Brain microvascular endothelial cell (primary cell): Measurements from ENCODE around the gene SLC16A6.
"Not testable (repeated sequence)": the region's sequence is repeated elsewhere in the genome, so short reads cannot be mapped to it uniquely, and the experiment has no call there.

Experiments
- DNase-seq: peaks from one replicate; pipeline ENCODE4 v3.0.0-alpha.2; 2020
- H3K27ac ChIP-seq: fragments of 250-450 bp; sonication (Bioruptor Pico); 2 replicates; pipeline ENCODE4 v1.5.1; 2020; ENCODE audit warnings: mild to moderate bottlenecking, moderate library complexity
- H3K27me3 ChIP-seq: fragments of 250-450 bp; sonication (Bioruptor Pico); replicated peaks from 2 replicates; pipeline ENCODE4 v1.5.1; 2020; ENCODE audit warnings: mild to moderate bottlenecking
- H3K36me3 ChIP-seq: fragments of 250-450 bp; sonication (Bioruptor Pico); replicated peaks from 2 replicates; pipeline ENCODE4 v1.5.1; 2020; ENCODE audit warnings: mild to moderate bottlenecking
- H3K4me3 ChIP-seq: 2 replicates; pipeline ENCODE4 v1.5.1; 2011; ENCODE audit warnings: low read depth, mild to moderate bottlenecking, control low read depth, low read length, moderate library complexity
- in situ Hi-C: cut with HindIII; loops from 2 replicates; pipeline ENCODE4 v1.10.0; 2017; ENCODE audit warnings: low sequenced_read_pairs, low pct_ligation_motif_present
- TF ChIP-seq, protein P1 (sequence below): IDR thresholded peaks from 2 replicates; pipeline ENCODE4 v1.5.1; 2011; ENCODE audit warnings: low read depth, mild to moderate bottlenecking, moderate library complexity, low read length, control low read depth, inconsistent platforms; ENCODE audit errors: missing control alignments

The SLC16A6 gene

DNA sequence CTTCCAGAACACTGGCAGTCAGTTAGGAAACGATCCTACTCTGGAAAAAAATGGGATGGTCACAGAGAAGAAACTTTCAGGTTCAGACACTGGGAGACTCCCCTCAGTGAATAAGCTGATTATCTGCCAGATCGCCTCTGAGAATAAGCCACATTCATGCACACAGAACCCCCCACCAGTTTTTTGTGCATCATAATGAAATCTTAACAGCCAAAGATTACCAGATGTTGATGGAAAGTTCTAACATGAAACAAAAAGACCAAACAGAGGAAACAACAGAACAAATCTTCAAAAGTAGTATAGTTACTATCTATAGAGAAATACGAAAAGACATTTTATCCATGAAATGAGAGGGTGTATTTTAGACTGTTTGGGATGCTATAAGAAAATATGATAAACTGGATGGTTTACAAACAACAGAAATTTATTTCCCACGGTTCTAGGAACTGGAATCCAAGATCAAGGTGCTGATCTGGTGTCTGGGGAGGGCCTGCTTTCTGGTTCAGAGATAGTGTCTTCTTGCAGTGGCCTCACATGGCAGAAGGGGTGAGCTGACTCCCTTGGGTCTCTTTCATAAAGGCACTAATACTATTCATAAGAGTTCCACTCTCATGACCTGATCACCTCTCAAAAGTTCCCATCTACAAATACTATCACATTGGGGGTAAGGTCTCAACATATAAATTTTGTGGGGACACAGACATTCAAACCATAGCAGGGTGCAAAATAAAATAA is 51.1 kb downstream of the SLC16A6 start:
- in situ Hi-C loops, result no loop called here
- Histone ChIP-seq H3K36me3 (no peaks in the 10 kb centered on the region), H3K27ac (no peak overlapping the region), H3K4me3 (no peak overlapping the region), H3K27me3 (no peaks in the 10 kb centered on the region)
- TF ChIP-seq, protein P1, sequence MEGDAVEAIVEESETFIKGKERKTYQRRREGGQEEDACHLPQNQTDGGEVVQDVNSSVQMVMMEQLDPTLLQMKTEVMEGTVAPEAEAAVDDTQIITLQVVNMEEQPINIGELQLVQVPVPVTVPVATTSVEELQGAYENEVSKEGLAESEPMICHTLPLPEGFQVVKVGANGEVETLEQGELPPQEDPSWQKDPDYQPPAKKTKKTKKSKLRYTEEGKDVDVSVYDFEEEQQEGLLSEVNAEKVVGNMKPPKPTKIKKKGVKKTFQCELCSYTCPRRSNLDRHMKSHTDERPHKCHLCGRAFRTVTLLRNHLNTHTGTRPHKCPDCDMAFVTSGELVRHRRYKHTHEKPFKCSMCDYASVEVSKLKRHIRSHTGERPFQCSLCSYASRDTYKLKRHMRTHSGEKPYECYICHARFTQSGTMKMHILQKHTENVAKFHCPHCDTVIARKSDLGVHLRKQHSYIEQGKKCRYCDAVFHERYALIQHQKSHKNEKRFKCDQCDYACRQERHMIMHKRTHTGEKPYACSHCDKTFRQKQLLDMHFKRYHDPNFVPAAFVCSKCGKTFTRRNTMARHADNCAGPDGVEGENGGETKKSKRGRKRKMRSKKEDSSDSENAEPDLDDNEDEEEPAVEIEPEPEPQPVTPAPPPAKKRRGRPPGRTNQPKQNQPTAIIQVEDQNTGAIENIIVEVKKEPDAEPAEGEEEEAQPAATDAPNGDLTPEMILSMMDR, result no peak
- no peak for DNase-seq

DNA sequence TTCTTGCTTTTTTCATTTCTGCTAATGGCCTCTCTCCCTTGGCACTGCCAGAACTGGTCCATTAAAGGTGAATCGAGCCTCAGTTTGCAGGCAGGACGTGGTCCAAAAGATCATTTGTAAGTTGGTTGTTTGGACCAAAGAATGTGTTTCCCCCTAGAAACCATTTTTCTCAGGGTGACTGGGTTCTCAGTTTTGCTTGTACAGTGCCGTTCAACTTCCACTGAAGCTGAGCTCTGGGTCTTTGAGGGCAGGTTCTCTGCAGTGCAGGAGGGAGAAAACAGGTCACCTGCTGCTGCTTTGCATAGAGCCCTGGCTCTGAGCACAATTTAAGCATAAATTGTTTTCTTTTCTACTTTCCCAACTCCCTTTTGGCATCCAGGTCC is 52.1 kb downstream of the SLC16A6 start:
- no peak overlapping the region for H3K4me3 ChIP-seq
- H3K27me3 ChIP-seq, result no peaks in the 10 kb centered on the region
- no peak overlapping the region for H3K27ac ChIP-seq
- in situ Hi-C loops, result no loop called here
- no peak for DNase-seq
- H3K36me3 ChIP-seq, result no peaks in the 10 kb centered on the region
- TF ChIP-seq, protein P1, result no peak

DNA sequence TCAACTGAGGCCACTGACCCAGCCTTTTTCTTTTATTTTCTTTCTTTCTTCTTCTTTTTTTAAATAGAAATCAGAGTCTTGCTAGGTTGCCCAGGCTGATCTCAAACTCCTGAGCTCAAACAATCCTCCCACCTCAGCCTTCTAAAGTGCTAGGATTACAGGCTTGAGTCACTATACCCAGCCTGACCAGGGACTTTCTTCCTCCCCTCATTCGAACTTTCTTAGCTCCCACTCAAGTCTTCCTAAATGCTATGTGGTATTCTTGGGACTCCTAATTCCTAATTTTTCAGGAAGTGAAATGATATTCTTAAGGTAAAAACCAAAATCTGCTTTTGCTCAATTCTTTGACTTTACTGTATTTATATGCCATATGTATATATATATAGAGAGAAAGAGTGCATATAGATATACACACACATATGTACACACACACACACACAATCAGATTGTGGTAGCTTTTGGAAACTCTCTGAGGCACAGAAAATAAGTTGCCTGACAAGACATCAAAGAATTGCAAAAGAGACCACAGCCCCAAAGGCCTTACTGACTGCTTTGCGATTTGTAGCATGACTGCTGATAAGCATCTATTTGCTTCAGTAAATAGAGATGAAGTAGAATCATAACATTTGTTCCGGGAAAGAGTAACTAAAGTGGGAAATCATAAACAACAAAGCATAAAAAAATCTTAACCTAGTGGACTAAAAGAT is 52.6 kb downstream of the SLC16A6 start:
- TF ChIP-seq, protein P1, result no peak
- Histone ChIP-seq H3K27me3 (no peaks in the 10 kb centered on the region), H3K4me3 (no peak overlapping the region), H3K36me3 (no peaks in the 10 kb centered on the region), H3K27ac (no peak overlapping the region)
- in situ Hi-C loops, result no loop called here
- no peak for DNase-seq

DNA sequence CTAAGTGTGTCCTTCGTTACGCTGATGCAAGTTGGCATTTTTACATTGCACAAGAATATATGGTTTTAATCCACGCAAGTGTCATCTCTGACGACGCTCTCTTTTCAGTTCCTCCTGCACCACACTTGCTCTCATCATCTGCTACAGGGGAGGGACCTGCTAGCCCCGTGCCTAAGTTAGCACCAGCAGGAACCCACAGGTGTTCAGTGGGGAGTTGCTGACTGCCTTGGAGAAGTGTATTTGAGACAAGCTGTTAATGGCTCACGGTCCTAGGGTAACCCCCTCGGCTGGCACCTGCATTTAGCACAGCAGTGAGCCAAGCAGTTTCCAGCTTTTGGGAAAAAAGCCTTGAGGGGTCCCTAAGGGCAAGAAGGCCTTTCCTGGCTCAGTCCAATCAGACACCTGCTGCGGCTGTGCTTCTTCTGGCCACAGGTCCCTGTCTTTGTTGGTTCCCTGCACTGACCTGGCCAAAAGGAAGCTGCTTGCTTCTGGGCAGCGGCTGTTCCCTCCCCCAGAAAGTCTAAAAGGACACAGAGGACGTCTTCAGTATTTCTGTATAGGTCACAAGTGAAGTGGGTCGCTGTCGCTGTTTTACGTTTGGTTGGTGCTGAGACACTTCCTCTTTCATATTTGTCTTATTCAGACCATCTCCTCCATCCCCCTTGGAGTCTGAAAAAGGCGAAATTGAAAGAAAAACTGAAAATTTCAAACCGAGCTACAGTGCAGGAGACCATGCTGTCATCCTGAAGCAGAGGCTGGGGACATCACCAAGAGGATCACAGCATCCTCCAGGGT is 53.4 kb downstream of the SLC16A6 start:
- in situ Hi-C loops, H3K36me3 ChIP-seq, DNase-seq, H3K27ac ChIP-seq, H3K4me3 ChIP-seq, H3K27me3 ChIP-seq: not testable (repeated sequence)

GRCh38 chr17:68235336-68235791 is 55.6 kb downstream of the SLC16A6 start:
- H3K4me3 ChIP-seq, H3K27me3 ChIP-seq, H3K36me3 ChIP-seq, in situ Hi-C loops, DNase-seq: not testable (repeated sequence)
- peak overlapping the region; percentile 72 for H3K27ac ChIP-seq

DNA sequence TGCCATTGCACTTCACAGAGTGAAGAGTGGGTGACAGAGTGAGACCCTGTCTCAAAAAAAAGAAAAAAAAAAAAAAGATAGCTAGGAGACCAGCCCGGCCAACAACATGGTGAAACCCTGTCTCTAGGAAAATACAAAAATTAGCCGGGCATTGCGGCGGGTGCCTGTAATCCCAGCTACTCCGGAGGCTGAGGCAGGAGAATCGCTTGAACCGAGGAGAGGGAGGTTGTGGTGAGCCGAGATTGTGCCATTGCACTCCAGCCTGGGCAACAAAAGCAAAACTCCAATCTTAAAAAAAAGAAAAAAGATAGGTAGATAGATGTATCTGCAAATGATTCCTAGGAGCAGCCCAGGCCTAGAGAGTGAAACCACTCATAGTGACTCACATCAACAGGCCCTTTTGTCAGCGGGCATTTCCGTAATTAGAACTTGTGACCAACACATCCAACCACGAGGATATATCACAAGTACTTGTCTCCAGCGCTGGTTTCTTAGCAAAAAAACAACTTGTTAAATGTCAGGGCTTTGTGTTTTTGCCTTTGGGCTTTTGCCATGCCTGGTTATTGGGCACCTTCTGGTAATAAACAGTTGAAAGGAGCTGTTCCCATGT is 56.1 kb downstream of the SLC16A6 start:
- peak; percentile 89 for DNase-seq
- in situ Hi-C loops, H3K36me3 ChIP-seq, H3K4me3 ChIP-seq, H3K27me3 ChIP-seq: not testable (repeated sequence)
- peak overlapping the region; percentile 72 for H3K27ac ChIP-seq

GRCh38 chr17:68232741-68233140 is 58.2 kb downstream of the SLC16A6 start:
- in situ Hi-C loops, H3K27me3 ChIP-seq, H3K4me3 ChIP-seq, H3K36me3 ChIP-seq, H3K27ac ChIP-seq: not testable (repeated sequence)
- peak; percentile 21 for DNase-seq
